H9 (cell line): Measurements from ENCODE around the gene MXD4. TPM values are rescaled to one million over a fixed set of nuclear protein-coding genes. Genes with fewer than 3 reads are reported as not detected.

Experiments
- DNase-seq: peaks from one replicate; pipeline ENCODE4 v3.0.0-alpha.2; 2017
- H2AFZ ChIP-seq: one replicate; pipeline ENCODE4 v1.6.1; 2013; ENCODE audit warnings: mild to moderate bottlenecking, low read length, control low read depth, moderate library complexity
- H2AK5ac ChIP-seq: 2 replicates; pipeline ENCODE4 v1.6.1; 2013; ENCODE audit warnings: low read length, control low read depth, mixed read lengths; ENCODE audit not compliant: insufficient read length
- H2BK120ac ChIP-seq: one replicate; pipeline ENCODE4 v1.6.1; 2013; ENCODE audit warnings: low read depth, mild to moderate bottlenecking, low read length, control low read depth, inconsistent platforms; ENCODE audit not compliant: poor library complexity, severe bottlenecking
- H2BK12ac ChIP-seq: 2 replicates; pipeline ENCODE4 v1.6.1; 2013; ENCODE audit warnings: low read length, control low read depth, mixed read lengths, low read depth; ENCODE audit not compliant: insufficient read length
- H2BK15ac ChIP-seq: 2 replicates; pipeline ENCODE4 v1.6.1; 2013; ENCODE audit warnings: low read depth, low read length, control low read depth
- H2BK20ac ChIP-seq: one replicate; pipeline ENCODE4 v1.6.1; 2013; ENCODE audit warnings: low read depth, mild to moderate bottlenecking, low read length, control low read depth, inconsistent platforms; ENCODE audit not compliant: poor library complexity, severe bottlenecking
- H2BK5ac ChIP-seq: 2 replicates; pipeline ENCODE4 v1.6.1; 2013; ENCODE audit warnings: low read length, control low read depth, mixed read lengths; ENCODE audit not compliant: insufficient read length
- H3K14ac ChIP-seq: 2 replicates; pipeline ENCODE4 v1.6.1; 2013; ENCODE audit warnings: low read length, control low read depth; ENCODE audit not compliant: insufficient read depth
- H3K18ac ChIP-seq: 2 replicates; pipeline ENCODE4 v1.6.1; 2013; ENCODE audit warnings: low read depth, mild to moderate bottlenecking, mixed read lengths, low read length, control low read depth; ENCODE audit not compliant: insufficient read length
- H3K23ac ChIP-seq: 2 replicates; pipeline ENCODE4 v1.6.1; 2013; ENCODE audit warnings: low read length, control low read depth, mixed read lengths, low read depth; ENCODE audit not compliant: insufficient read length
- H3K23me2 ChIP-seq: 2 replicates; pipeline ENCODE4 v1.6.1; 2013; ENCODE audit warnings: low read depth, mild to moderate bottlenecking, mixed read lengths, low read length, control low read depth; ENCODE audit not compliant: insufficient read length, poor library complexity, severe bottlenecking
- H3K27ac ChIP-seq: 2 replicates; pipeline ENCODE4 v1.5.1; 2013; ENCODE audit warnings: low read length, control low read depth, mixed read lengths, low read depth; ENCODE audit not compliant: insufficient read length
- H3K27me3 ChIP-seq: 2 replicates; pipeline ENCODE4 v1.6.1; 2013; ENCODE audit warnings: low read length, control low read depth, inconsistent platforms; ENCODE audit not compliant: insufficient read depth
- H3K4ac ChIP-seq: 2 replicates; pipeline ENCODE4 v1.6.1; 2013; ENCODE audit warnings: low read depth, mild to moderate bottlenecking, control low read depth, inconsistent platforms, low read length, moderate library complexity
- H3K4me1 ChIP-seq: 2 replicates; pipeline ENCODE4 v1.6.1; 2013; ENCODE audit warnings: low read length, control low read depth, inconsistent platforms; ENCODE audit not compliant: insufficient read depth
- H3K4me2 ChIP-seq: 2 replicates; pipeline ENCODE4 v1.6.1; 2013; ENCODE audit warnings: low read length, control low read depth, mixed read lengths; ENCODE audit not compliant: insufficient read length, insufficient read depth
- H3K56ac ChIP-seq: 2 replicates; pipeline ENCODE4 v1.6.1; 2013; ENCODE audit warnings: low read depth, mild to moderate bottlenecking, mixed read lengths, low read length, control low read depth; ENCODE audit not compliant: insufficient read length
- H3K79me1 ChIP-seq: 2 replicates; pipeline ENCODE4 v1.6.1; 2013; ENCODE audit warnings: low read depth, mild to moderate bottlenecking, moderate library complexity, low read length, control low read depth, inconsistent platforms; ENCODE audit not compliant: insufficient read depth, poor library complexity, severe bottlenecking
- H3K79me2 ChIP-seq: 2 replicates; pipeline ENCODE4 v1.6.1; 2013; ENCODE audit warnings: low read length, control low read depth, inconsistent platforms; ENCODE audit not compliant: insufficient read depth
- H3K9ac ChIP-seq: 2 replicates; pipeline ENCODE4 v1.6.1; 2013; ENCODE audit warnings: low read length, control low read depth, mixed read lengths; ENCODE audit not compliant: insufficient read length; ENCODE audit errors: extremely low read depth
- H3K9me3 ChIP-seq: one replicate; pipeline ENCODE4 v1.6.1; 2013; ENCODE audit warnings: low read depth, low read length, inconsistent platforms; ENCODE audit not compliant: control insufficient read depth
- H3T11ph ChIP-seq: one replicate; pipeline ENCODE4 v1.6.1; 2013; ENCODE audit warnings: mild to moderate bottlenecking, low read length, control low read depth, inconsistent platforms
- H4K20me1 ChIP-seq: one replicate; pipeline ENCODE4 v1.6.1; 2013; ENCODE audit not compliant: control insufficient read depth, insufficient read length, insufficient read depth
- H4K5ac ChIP-seq: 2 replicates; pipeline ENCODE4 v1.6.1; 2013; ENCODE audit warnings: low read depth, mild to moderate bottlenecking, mixed read lengths, low read length, control low read depth; ENCODE audit not compliant: insufficient read length
- H4K8ac ChIP-seq: replicated peaks from 2 replicates; pipeline ENCODE4 v1.6.1; 2013; ENCODE audit warnings: low read length, control low read depth, mixed read lengths, low read depth; ENCODE audit not compliant: insufficient read length
- H4K91ac ChIP-seq: 2 replicates; pipeline ENCODE4 v1.6.1; 2013; ENCODE audit warnings: low read depth, mild to moderate bottlenecking, moderate library complexity, mixed read lengths, low read length, control low read depth; ENCODE audit not compliant: insufficient read length
- H3K27ac Mint-ChIP-seq, 3 experiments: 2 replicates in 2 of 3; 3 replicates in 1 of 3; pipeline ENCODE4 v1.8.0; 2020 to 2021; ENCODE audit warnings: mixed read lengths in 3 of 3, mild to moderate bottlenecking in 1 of 3, moderate library complexity in 1 of 3
- H3K27me3 Mint-ChIP-seq: 2 replicates; pipeline ENCODE4 v1.8.0; 2021; ENCODE audit warnings: low read depth, mild to moderate bottlenecking, moderate library complexity, mixed read lengths
- H3K36me3 Mint-ChIP-seq, 3 experiments: 2 replicates in 2 of 3; 3 replicates in 1 of 3; pipeline ENCODE4 v1.8.0; 2020 to 2021; ENCODE audit warnings: low read depth in 3 of 3, mixed read lengths in 3 of 3; ENCODE audit not compliant: insufficient read depth in 1 of 3
- H3K4me1 Mint-ChIP-seq, 2 experiments: 2 replicates each; pipeline ENCODE4 v1.8.0; 2020; ENCODE audit warnings: mixed read lengths in 2 of 2
- H3K4me3 Mint-ChIP-seq, 2 experiments: 2 replicates in 1 of 2; 3 replicates in 1 of 2; pipeline ENCODE4 v1.8.0; 2020 to 2021; ENCODE audit warnings: mild to moderate bottlenecking in 2 of 2, mixed read lengths in 2 of 2, moderate library complexity in 1 of 2
- H3K9me3 Mint-ChIP-seq, 2 experiments: 2 replicates in 1 of 2; 3 replicates in 1 of 2; pipeline ENCODE4 v1.8.0; 2020; ENCODE audit warnings: mild to moderate bottlenecking in 2 of 2, mixed read lengths in 2 of 2, moderate library complexity in 1 of 2
- WGBS: extraction: QIAGEN DNeasy Blood & Tissue Kit; methylation state at CpG from one replicate; pipeline ENCODE4 v1.1.7; 2013; ENCODE audit warnings: missing lambda C conversion rate, low lambda C conversion rate, mixed read lengths; ENCODE audit not compliant: insufficient read length; ENCODE audit errors: extremely low coverage; 5-methylcytosine and 5-hydroxymethylcytosine counted together
- total RNA-seq: library from RNA; stranded (reverse); gene quantifications from 2 replicates; pipeline ENCODE4 v1.2.1, GENCODE V29; 2021
- TF ChIP-seq, protein P1 (sequence below): fragments of 200-600 bp; sonication (generic); conservative IDR thresholded peaks from 3 replicates; pipeline ENCODE4 v1.8.0; 2021; ENCODE audit warnings: antibody characterized with exemption, mild to moderate bottlenecking

MXD4 gene
- total RNA-seq, 1 experiment from 2014 or later, result 24.1 TPM

- no peak overlapping the region for H2AK5ac ChIP-seq
- TF ChIP-seq, protein P1, sequence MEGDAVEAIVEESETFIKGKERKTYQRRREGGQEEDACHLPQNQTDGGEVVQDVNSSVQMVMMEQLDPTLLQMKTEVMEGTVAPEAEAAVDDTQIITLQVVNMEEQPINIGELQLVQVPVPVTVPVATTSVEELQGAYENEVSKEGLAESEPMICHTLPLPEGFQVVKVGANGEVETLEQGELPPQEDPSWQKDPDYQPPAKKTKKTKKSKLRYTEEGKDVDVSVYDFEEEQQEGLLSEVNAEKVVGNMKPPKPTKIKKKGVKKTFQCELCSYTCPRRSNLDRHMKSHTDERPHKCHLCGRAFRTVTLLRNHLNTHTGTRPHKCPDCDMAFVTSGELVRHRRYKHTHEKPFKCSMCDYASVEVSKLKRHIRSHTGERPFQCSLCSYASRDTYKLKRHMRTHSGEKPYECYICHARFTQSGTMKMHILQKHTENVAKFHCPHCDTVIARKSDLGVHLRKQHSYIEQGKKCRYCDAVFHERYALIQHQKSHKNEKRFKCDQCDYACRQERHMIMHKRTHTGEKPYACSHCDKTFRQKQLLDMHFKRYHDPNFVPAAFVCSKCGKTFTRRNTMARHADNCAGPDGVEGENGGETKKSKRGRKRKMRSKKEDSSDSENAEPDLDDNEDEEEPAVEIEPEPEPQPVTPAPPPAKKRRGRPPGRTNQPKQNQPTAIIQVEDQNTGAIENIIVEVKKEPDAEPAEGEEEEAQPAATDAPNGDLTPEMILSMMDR, result no peak; the same call in 2 of the 3 replicates
- H2AFZ ChIP-seq, result no peak overlapping the region
- peaks cover 6% of the 10 kb centered on the region; the same call in 1 of the 2 replicates for H3K79me2 ChIP-seq
- H4K20me1 ChIP-seq, result no peaks in the 10 kb centered on the region
- H3K4me1 ChIP-seq, result no peaks in the 10 kb centered on the region
- H4K5ac ChIP-seq, result no peak overlapping the region
- peak; percentile 31 for DNase-seq
- H3K4me1 Mint-ChIP-seq, result peaks cover 19 to 29% of the 10 kb centered on the region in 2 experiments
- H3K14ac ChIP-seq, result no peak overlapping the region
- no peak overlapping the region for H2BK15ac ChIP-seq
- H3K79me1 ChIP-seq, result no peaks in the 10 kb centered on the region
- H3T11ph ChIP-seq, result no peak overlapping the region
- no peaks in the 10 kb centered on the region for H3K27me3 ChIP-seq
- no peak overlapping the region for H3K27ac ChIP-seq
- H3K9me3 ChIP-seq, result no peaks in the 10 kb centered on the region
- H3K56ac ChIP-seq, result no peak overlapping the region
- no peak overlapping the region for H4K8ac ChIP-seq
- H2BK5ac ChIP-seq, result no peak overlapping the region
- no peak overlapping the region for H2BK12ac ChIP-seq
- no peak overlapping the region for H3K23ac ChIP-seq
- peaks cover 13 to 17% of the 10 kb centered on the region in 2 experiments for H3K9me3 Mint-ChIP-seq
- H3K27ac Mint-ChIP-seq, result no peak overlapping the region
- no peak overlapping the region for H4K91ac ChIP-seq
- no peak overlapping the region for H2BK20ac ChIP-seq
- peaks cover 9 to 16% (median 12%) of the 10 kb centered on the region in 3 experiments; a peak in 6 of 7 replicates for H3K36me3 Mint-ChIP-seq
- no peak overlapping the region for H2BK120ac ChIP-seq
- peaks cover 3% of the 10 kb centered on the region for H3K23me2 ChIP-seq
- H3K9ac ChIP-seq, result no peak overlapping the region
- no CpG with 5 or more reads among the region's 5 CpGs for WGBS
- H3K4me2 ChIP-seq, result no peak overlapping the region
- no peak overlapping the region; a peak in 1 of 5 replicates for H3K4me3 Mint-ChIP-seq
- H3K4ac ChIP-seq, result no peak overlapping the region
- H3K27me3 Mint-ChIP-seq, result peaks cover 5% of the 10 kb centered on the region
- no peak overlapping the region for H3K18ac ChIP-seq
Measured at GRCh38 chr4:2243681-2244380, 18.1 kb downstream of the MXD4 start.
